Lower leg skin (tissue), 3 donors: Measurements from ENCODE around the gene WHRN.

Experiments used
- POLR2A ChIP-seq, 2 donors: fragments of 450-650 bp; IDR thresholded peaks; one replicate each; pipeline ENCODE4 v1.6.1; 2016 to 2017; ENCODE audit warnings: antibody characterized with exemption in 2 of 2, mild to moderate bottlenecking in 1 of 2, moderate library complexity in 1 of 2
- TF ChIP-seq, protein P1 (sequence below), 3 donors: fragments of 450-650 bp; IDR thresholded peaks; one replicate each; pipeline ENCODE4 v1.5.1; 2016; ENCODE audit warnings: antibody characterized with exemption in 3 of 3, mild to moderate bottlenecking in 3 of 3, moderate library complexity in 2 of 3

DNA sequence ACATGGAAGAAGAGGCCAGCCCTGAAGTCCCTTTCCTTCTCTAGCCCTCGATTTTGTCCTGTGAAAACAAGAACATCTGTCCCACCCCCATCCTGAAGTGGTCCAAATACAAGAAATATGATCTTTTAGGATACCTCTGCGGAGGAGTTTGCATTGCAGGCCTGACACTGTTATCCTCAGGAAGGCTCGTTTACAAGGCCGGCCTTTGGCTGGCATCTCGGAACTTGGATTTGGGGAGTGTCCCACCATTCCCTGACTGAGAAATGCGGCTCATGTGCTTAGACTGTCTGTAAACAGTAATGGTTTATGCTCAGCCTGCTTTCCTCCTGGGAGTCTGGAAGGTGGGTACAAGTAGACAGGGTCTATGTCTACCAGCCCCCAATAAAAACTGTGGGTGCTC is 26.4 kb downstream of the WHRN start:
- TF ChIP-seq, protein P1, sequence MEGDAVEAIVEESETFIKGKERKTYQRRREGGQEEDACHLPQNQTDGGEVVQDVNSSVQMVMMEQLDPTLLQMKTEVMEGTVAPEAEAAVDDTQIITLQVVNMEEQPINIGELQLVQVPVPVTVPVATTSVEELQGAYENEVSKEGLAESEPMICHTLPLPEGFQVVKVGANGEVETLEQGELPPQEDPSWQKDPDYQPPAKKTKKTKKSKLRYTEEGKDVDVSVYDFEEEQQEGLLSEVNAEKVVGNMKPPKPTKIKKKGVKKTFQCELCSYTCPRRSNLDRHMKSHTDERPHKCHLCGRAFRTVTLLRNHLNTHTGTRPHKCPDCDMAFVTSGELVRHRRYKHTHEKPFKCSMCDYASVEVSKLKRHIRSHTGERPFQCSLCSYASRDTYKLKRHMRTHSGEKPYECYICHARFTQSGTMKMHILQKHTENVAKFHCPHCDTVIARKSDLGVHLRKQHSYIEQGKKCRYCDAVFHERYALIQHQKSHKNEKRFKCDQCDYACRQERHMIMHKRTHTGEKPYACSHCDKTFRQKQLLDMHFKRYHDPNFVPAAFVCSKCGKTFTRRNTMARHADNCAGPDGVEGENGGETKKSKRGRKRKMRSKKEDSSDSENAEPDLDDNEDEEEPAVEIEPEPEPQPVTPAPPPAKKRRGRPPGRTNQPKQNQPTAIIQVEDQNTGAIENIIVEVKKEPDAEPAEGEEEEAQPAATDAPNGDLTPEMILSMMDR (IDR thresholded peaks at IDR 0.05): no peak
- TF ChIP-seq POLR2A (IDR thresholded peaks at IDR 0.05): no peak
